ENCODE results near the gene OPN1SW.

GRCh38 chr7:128758553-128758952 lies 17.0 kb downstream of the OPN1SW start:
- TF ChIP-seq POLR2AphosphoS5 (IDR thresholded peaks at IDR 0.05) (no peak), EP300 (IDR thresholded peaks at IDR 0.05) (no peak), CTCF (IDR thresholded peaks at IDR 0.05) (no peak)
